Fibroblast of lung (primary cell): ENCODE measurements around the gene COL4A2. TPM values are rescaled to one million over a fixed set of nuclear protein-coding genes. Genes with fewer than 3 reads are reported as not detected.

Experiments used
- DNase-seq, 2 donors: peaks; one replicate each; pipeline versions ENCODE4 v3.0.0 to v3.0.0-alpha.2; 2010; ENCODE audit warnings: low read depth in 2 of 2
- H2AFZ ChIP-seq: 2 replicates; pipeline ENCODE4 v1.5.1; 2012; ENCODE audit warnings: low read length, control low read depth, inconsistent platforms
- H3K27ac ChIP-seq: 2 replicates; pipeline ENCODE4 v1.5.1; 2011; ENCODE audit warnings: low read length, control low read depth; ENCODE audit not compliant: insufficient read depth
- H3K27me3 ChIP-seq: 2 replicates; pipeline ENCODE4 v1.5.1; 2011; ENCODE audit warnings: mild to moderate bottlenecking, low read length; ENCODE audit not compliant: control insufficient read depth, insufficient read depth
- H3K36me3 ChIP-seq: 2 replicates; pipeline ENCODE4 v1.5.1; 2011; ENCODE audit warnings: low read length; ENCODE audit not compliant: control insufficient read depth, insufficient read depth
- H3K4me1 ChIP-seq: 2 replicates; pipeline ENCODE4 v1.5.1; 2011; ENCODE audit warnings: low read length; ENCODE audit not compliant: control insufficient read depth, insufficient read depth; ENCODE audit errors: extremely low read depth
- H3K4me2 ChIP-seq: 2 replicates; pipeline ENCODE4 v1.5.1; 2011; ENCODE audit warnings: low read length, control low read depth; ENCODE audit not compliant: insufficient read depth; ENCODE audit errors: extremely low read depth
- H3K4me3 ChIP-seq, 4 experiments: fragments of 200-600 bp in 1 of 4; sonication (generic) in 1 of 4; replicated peaks in 1 of 4; 2 replicates each; pipeline ENCODE4 v1.5.1; 2011 to 2016; ENCODE audit warnings: low read length in 4 of 4, low read depth in 3 of 4, mild to moderate bottlenecking in 3 of 4, control low read depth in 2 of 4, inconsistent platforms in 1 of 4, mixed read lengths in 1 of 4; ENCODE audit not compliant: insufficient read depth in 1 of 4; ENCODE audit errors: control extremely low read depth in 1 of 4
- H3K79me2 ChIP-seq: 2 replicates; pipeline ENCODE4 v1.5.1; 2012; ENCODE audit warnings: mild to moderate bottlenecking, low read length, inconsistent platforms; ENCODE audit not compliant: control insufficient read depth, insufficient read depth
- H3K9ac ChIP-seq: 2 replicates; pipeline ENCODE4 v1.5.1; 2011; ENCODE audit warnings: mild to moderate bottlenecking, low read length, control low read depth; ENCODE audit not compliant: insufficient read depth
- H3K9me3 ChIP-seq: 2 replicates; pipeline ENCODE4 v1.5.1; 2012; ENCODE audit warnings: low read depth, low read length; ENCODE audit not compliant: control insufficient read depth, insufficient read depth
- H4K20me1 ChIP-seq: 2 replicates; pipeline ENCODE4 v1.5.1; 2011; ENCODE audit warnings: low read length; ENCODE audit not compliant: control insufficient read depth, insufficient read depth; ENCODE audit errors: extremely low read depth
- EZH2 ChIP-seq: IDR thresholded peaks from 2 replicates; pipeline ENCODE4 v1.5.1; 2012; ENCODE audit warnings: low read length, control low read depth, mild to moderate bottlenecking; ENCODE audit errors: missing control alignments
- polyA plus RNA-seq, 2 donors: library from polyadenylated mRNA; depleted of rRNA in 1 of 2; stranded (reverse) in 1 of 2; unstranded in 1 of 2; fragments of >200 nt; gene quantifications; 2 replicates each; pipeline ENCODE4 v1.2.1, GENCODE V29; 2011 to 2012; ENCODE audit warnings: missing spikeins in 1 of 2
- total RNA-seq: library from RNA; depleted of rRNA; stranded (reverse); fragments of >200 nt; gene quantifications from 2 replicates; pipeline ENCODE4 v1.2.1, GENCODE V29; 2014
- TF ChIP-seq, protein P1 (sequence below), 2 donors: IDR thresholded peaks in 1 of 2; conservative IDR thresholded peaks in 1 of 2; 1 replicate in 1 of 2; 2 replicates in 1 of 2; pipeline ENCODE4 v1.5.1; 2011 to 2012; ENCODE audit warnings: low read length in 2 of 2, control low read depth in 1 of 2, inconsistent platforms in 1 of 2, low read depth in 1 of 2, mild to moderate bottlenecking in 1 of 2

COL4A2 gene
- total and polyA plus RNA-seq, 2 donors (not counting 1 experiment from before 2014, with no cell fraction given) = 93.1 to 463 TPM

DNA sequence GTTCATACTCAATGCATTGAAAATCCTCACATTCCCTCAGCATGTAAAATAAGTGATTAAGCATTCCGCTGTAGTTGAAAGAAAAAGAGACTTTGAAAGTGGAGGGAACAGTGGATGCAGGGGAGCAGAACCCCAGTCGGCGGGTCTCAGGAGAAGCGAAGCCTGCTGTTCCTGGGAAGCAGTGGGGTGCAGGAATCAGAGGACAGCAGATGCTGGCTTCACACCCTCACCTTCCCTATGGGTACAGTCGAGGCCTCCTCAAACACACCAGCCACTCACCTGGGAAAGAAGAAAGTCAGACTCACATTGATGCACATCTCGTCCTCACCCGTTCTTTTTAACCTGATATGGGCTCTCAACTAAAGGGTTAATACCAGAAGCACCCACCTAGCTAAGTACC, 38.2 kb downstream of the COL4A2 start:
- no peak overlapping the region for H3K27ac ChIP-seq
- peaks cover 26% of the 10 kb centered on the region for H3K4me1 ChIP-seq
- no peak overlapping the region for H3K4me2 ChIP-seq
- no peak overlapping the region for H2AFZ ChIP-seq
- H3K9ac ChIP-seq = no peak overlapping the region
- H3K9me3 ChIP-seq = no peaks in the 10 kb centered on the region
- H3K4me3 ChIP-seq = no peak overlapping the region
- peaks cover 37% of the 10 kb centered on the region for H3K79me2 ChIP-seq
- H3K27me3 ChIP-seq = no peaks in the 10 kb centered on the region
- H3K36me3 ChIP-seq = no peaks in the 10 kb centered on the region
- TF ChIP-seq EZH2 = no peak
- TF ChIP-seq, protein P1, sequence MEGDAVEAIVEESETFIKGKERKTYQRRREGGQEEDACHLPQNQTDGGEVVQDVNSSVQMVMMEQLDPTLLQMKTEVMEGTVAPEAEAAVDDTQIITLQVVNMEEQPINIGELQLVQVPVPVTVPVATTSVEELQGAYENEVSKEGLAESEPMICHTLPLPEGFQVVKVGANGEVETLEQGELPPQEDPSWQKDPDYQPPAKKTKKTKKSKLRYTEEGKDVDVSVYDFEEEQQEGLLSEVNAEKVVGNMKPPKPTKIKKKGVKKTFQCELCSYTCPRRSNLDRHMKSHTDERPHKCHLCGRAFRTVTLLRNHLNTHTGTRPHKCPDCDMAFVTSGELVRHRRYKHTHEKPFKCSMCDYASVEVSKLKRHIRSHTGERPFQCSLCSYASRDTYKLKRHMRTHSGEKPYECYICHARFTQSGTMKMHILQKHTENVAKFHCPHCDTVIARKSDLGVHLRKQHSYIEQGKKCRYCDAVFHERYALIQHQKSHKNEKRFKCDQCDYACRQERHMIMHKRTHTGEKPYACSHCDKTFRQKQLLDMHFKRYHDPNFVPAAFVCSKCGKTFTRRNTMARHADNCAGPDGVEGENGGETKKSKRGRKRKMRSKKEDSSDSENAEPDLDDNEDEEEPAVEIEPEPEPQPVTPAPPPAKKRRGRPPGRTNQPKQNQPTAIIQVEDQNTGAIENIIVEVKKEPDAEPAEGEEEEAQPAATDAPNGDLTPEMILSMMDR (conservative IDR thresholded peaks at IDR 0.05 in 1 of 2, IDR thresholded peaks at IDR 0.05 in 1 of 2; ENCODE audit: low read depth in 1 of 2, low read length in 2 of 2) = no peak
- no peak for DNase-seq
- H4K20me1 ChIP-seq = no peaks in the 10 kb centered on the region

DNA sequence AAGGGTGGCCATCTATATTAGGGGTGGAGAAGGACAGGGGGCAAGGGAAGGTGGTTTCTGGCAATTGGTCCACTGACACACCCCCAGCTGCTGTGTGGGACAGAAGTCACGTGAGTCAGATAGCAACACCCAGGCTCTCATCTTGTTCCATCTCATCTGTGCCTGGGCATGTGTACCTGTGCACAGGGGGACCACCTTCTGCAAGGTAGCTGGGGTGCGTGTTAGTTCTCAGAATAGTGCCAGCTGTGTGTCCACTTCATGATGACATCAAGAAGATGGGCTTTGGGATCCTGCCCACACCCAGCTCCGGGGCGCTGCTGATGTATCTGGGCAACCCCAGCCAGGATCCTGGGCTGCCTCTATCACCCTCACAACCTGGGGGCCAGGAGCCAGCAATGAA, 38.6 kb downstream of the COL4A2 start:
- peaks cover 42% of the 10 kb centered on the region for H3K79me2 ChIP-seq
- H3K4me2 ChIP-seq = no peak overlapping the region
- no peaks in the 10 kb centered on the region for H3K36me3 ChIP-seq
- no peak for DNase-seq
- H3K27ac ChIP-seq = no peak overlapping the region
- H3K27me3 ChIP-seq = no peaks in the 10 kb centered on the region
- H4K20me1 ChIP-seq = no peaks in the 10 kb centered on the region
- no peak overlapping the region for H2AFZ ChIP-seq
- no peak for TF ChIP-seq EZH2
- H3K9me3 ChIP-seq = no peaks in the 10 kb centered on the region
- no peak overlapping the region for H3K9ac ChIP-seq
- peaks cover 21% of the 10 kb centered on the region for H3K4me1 ChIP-seq
- H3K4me3 ChIP-seq = no peak overlapping the region

DNA sequence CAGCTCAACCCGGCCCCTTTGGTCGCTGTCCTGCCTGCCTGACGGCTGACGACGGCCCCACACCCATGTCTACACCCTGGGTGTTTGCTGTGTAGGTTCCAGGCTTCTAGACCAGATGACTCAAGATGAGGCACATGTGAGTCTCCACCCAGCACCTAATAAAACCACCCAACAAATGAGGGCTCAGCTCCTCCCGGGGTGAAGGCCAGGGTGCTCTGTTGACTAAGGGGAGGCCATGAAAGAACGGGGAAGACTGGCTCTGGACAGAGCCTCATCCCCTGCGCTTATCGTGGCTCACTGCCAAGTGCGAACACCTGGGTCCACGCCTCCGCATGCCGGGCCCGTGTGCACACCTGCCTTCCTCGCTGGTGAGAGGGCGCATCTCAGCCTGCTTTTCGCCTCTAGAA, 39.6 kb downstream of the COL4A2 start:
- Histone ChIP-seq H2AFZ (no peak overlapping the region), H3K79me2 (peaks cover 44% of the 10 kb centered on the region), H3K27me3 (no peaks in the 10 kb centered on the region), H3K9me3 (no peaks in the 10 kb centered on the region), H3K4me1 (peaks cover 16% of the 10 kb centered on the region), H3K27ac (no peak overlapping the region), H3K4me2 (no peak overlapping the region), H3K4me3 (no peak overlapping the region), H4K20me1 (no peaks in the 10 kb centered on the region), H3K9ac (no peak overlapping the region), H3K36me3 (no peaks in the 10 kb centered on the region)
- no peak for DNase-seq
- no peak for TF ChIP-seq EZH2
- TF ChIP-seq, protein P1 (conservative IDR thresholded peaks at IDR 0.05 in 1 of 2, IDR thresholded peaks at IDR 0.05 in 1 of 2; ENCODE audit: low read depth in 1 of 2, low read length in 2 of 2) = no peak
